Neuronal stem cell (in vitro differentiated cells): ENCODE measurements around the gene PTPRM.

Experiments
- DNase-seq: peaks from one replicate; pipeline ENCODE4 v3.0.0-alpha.2; 2013; ENCODE audit warnings: low spot score
- H2AFZ ChIP-seq: one replicate; pipeline ENCODE4 v1.6.1; 2013; ENCODE audit warnings: mild to moderate bottlenecking, low read length, inconsistent platforms
- H2AK5ac ChIP-seq: 2 replicates; pipeline ENCODE4 v1.6.1; 2013; ENCODE audit warnings: low read depth, mild to moderate bottlenecking, inconsistent platforms, low read length, moderate library complexity, mixed read lengths
- H2BK120ac ChIP-seq: 2 replicates; pipeline ENCODE4 v1.6.1; 2013; ENCODE audit warnings: low read depth, mild to moderate bottlenecking, inconsistent platforms, low read length, moderate library complexity, mixed read lengths
- H2BK12ac ChIP-seq: one replicate; pipeline ENCODE4 v1.6.1; 2013; ENCODE audit warnings: low read length, inconsistent platforms
- H2BK15ac ChIP-seq: 2 replicates; pipeline ENCODE4 v1.6.1; 2013; ENCODE audit warnings: mild to moderate bottlenecking, low read length, inconsistent platforms, mixed read lengths
- H2BK5ac ChIP-seq: one replicate; pipeline ENCODE4 v1.6.1; 2013; ENCODE audit warnings: inconsistent platforms, mild to moderate bottlenecking, low read length, moderate library complexity
- H3K14ac ChIP-seq: one replicate; pipeline ENCODE4 v1.6.1; 2013; ENCODE audit warnings: low read length, inconsistent platforms
- H3K18ac ChIP-seq: 2 replicates; pipeline ENCODE4 v1.6.1; 2013; ENCODE audit warnings: low read length, inconsistent platforms
- H3K23ac ChIP-seq: 2 replicates; pipeline ENCODE4 v1.6.1; 2013; ENCODE audit warnings: low read depth, mild to moderate bottlenecking, mixed read lengths, low read length, inconsistent platforms; ENCODE audit not compliant: poor library complexity
- H3K27ac ChIP-seq: replicated peaks from 3 replicates; pipeline ENCODE4 v1.5.1; 2013; ENCODE audit warnings: low read length, inconsistent platforms
- H3K27me3 ChIP-seq, 3 experiments: 2 replicates each; pipeline ENCODE4 v1.6.1; 2013; ENCODE audit warnings: low read length in 3 of 3, mild to moderate bottlenecking in 2 of 3, inconsistent platforms in 1 of 3, low read depth in 1 of 3, mixed read lengths in 1 of 3, moderate library complexity in 1 of 3; ENCODE audit not compliant: control insufficient read depth in 3 of 3, insufficient read depth in 3 of 3
- H3K36me3 ChIP-seq, 2 donors: replicated peaks in 1 of 2; 2 replicates each; pipeline ENCODE4 v1.6.1; 2013; ENCODE audit warnings: low read length in 2 of 2; ENCODE audit not compliant: control insufficient read depth in 2 of 2, insufficient read depth in 2 of 2
- H3K4ac ChIP-seq: 2 replicates; pipeline ENCODE4 v1.6.1; 2013; ENCODE audit warnings: inconsistent platforms, mild to moderate bottlenecking, low read length, moderate library complexity
- H3K4me1 ChIP-seq, 2 donors: 1 replicate in 1 of 2; 2 replicates in 1 of 2; pipeline ENCODE4 v1.6.1; 2013; ENCODE audit warnings: low read length in 2 of 2, low read depth in 1 of 2; ENCODE audit not compliant: control insufficient read depth in 2 of 2, insufficient read depth in 1 of 2
- H3K4me2 ChIP-seq: one replicate; pipeline ENCODE4 v1.6.1; 2013; ENCODE audit warnings: mild to moderate bottlenecking, low read length, inconsistent platforms; ENCODE audit not compliant: insufficient read depth, poor library complexity, severe bottlenecking
- H3K4me3 ChIP-seq, 2 donors: 2 replicates each; pipeline ENCODE4 v1.5.1; 2013; ENCODE audit warnings: low read length in 2 of 2, mild to moderate bottlenecking in 2 of 2, inconsistent platforms in 1 of 2, moderate library complexity in 1 of 2
- H3K79me1 ChIP-seq: one replicate; pipeline ENCODE4 v1.6.1; 2013; ENCODE audit warnings: low read depth, mild to moderate bottlenecking, inconsistent platforms, low read length, moderate library complexity
- H3K9ac ChIP-seq: one replicate; pipeline ENCODE4 v1.6.1; 2013; ENCODE audit warnings: mild to moderate bottlenecking, low read depth, low read length, inconsistent platforms; ENCODE audit not compliant: poor library complexity
- H3K9me3 ChIP-seq, 2 donors: replicated peaks in 1 of 2; 2 replicates each; pipeline versions ENCODE3 to v1.6.1; 2013; ENCODE audit warnings: low read length in 2 of 2, mild to moderate bottlenecking in 2 of 2, inconsistent platforms in 1 of 2, low read depth in 1 of 2, mixed read lengths in 1 of 2, moderate library complexity in 1 of 2; ENCODE audit not compliant: control insufficient read depth in 2 of 2, insufficient read depth in 1 of 2
- H4K8ac ChIP-seq: one replicate; pipeline ENCODE4 v1.6.1; 2013; ENCODE audit warnings: low read depth, mild to moderate bottlenecking, inconsistent platforms, low read length, moderate library complexity
- H4K91ac ChIP-seq: one replicate; pipeline ENCODE4 v1.6.1; 2013; ENCODE audit warnings: low read length, low read depth, mild to moderate bottlenecking, inconsistent platforms; ENCODE audit not compliant: poor library complexity
- WGBS, 2 donors: extraction: QIAGEN DNeasy Blood & Tissue Kit; methylation state at CpG; one replicate each; pipeline ENCODE4 v1.1.7; 2013; ENCODE audit warnings: missing lambda C conversion rate in 2 of 2, mixed read lengths in 1 of 2; ENCODE audit not compliant: insufficient read length in 2 of 2, insufficient replicate concordance in 1 of 2; ENCODE audit errors: extremely low coverage in 2 of 2; 5-methylcytosine and 5-hydroxymethylcytosine counted together

The PTPRM gene

DNA sequence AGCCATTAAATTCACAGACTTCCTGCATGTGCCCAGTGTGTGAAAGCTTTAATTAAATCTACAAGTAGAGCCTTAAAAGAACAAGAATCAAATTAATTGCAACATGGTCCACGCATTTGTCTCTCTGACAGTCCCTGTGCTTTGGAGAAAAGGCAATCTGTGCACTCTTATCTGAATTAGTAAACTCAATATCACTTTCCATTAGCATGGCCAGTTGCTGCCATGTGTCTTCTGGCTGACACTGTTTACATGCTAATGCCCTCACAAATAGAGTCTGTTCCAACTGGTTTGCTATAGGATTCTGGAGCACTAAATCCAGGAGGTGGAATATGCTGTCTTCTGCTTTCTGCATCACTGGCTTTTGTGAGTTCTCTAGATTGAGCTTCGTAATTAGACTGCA, 607.7 kb downstream of the PTPRM start:
- Histone ChIP-seq H2AK5ac (no peak overlapping the region), H3K14ac (no peak overlapping the region), H3K27ac (no peak overlapping the region), H3K4me2 (no peak overlapping the region), H2BK120ac (no peak overlapping the region), H2BK15ac (no peak overlapping the region), H3K4ac (no peak overlapping the region), H3K36me3 (no peaks in the 10 kb centered on the region), H3K9me3 (peaks cover 0 to 4% of the 10 kb centered on the region in 2 donors), H3K18ac (no peak overlapping the region), H4K91ac (no peak overlapping the region), H4K8ac (no peak overlapping the region), H3K9ac (no peak overlapping the region), H3K27me3 (no peaks in the 10 kb centered on the region), H2AFZ (no peak overlapping the region), H2BK12ac (no peak overlapping the region), H3K4me1 (peaks cover 5 to 19% of the 10 kb centered on the region in 2 donors), H3K79me1 (no peaks in the 10 kb centered on the region), H3K4me3 (no peak overlapping the region), H2BK5ac (no peak overlapping the region), H3K23ac (no peak overlapping the region)
- no CpG with 5 or more reads among the region's 2 CpGs for WGBS, 2 donors
- DNase-seq, result no peak

GRCh38 chr18:8175501-8176061, 608.5 kb downstream of the PTPRM start:
- WGBS, 2 donors, result no CpG with 5 or more reads among the region's 7 CpGs

DNA sequence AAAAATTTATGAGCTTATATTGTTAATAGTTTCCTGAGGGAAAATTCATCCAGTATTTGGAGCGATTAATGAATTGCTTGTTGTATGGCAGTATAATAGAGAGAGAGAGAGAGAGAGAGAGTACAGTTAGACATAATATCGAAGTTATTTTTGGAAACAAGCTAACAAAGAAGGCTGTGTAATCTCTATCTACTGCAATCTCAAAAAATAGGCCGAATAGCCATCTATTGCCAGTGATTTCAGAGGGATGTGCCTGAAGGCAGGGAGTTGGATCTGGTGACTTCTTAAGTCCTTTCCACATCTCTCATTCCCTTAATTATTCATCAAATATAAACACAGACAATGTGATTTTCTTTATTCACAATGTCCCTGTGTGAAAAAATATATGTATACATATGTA, 609.0 kb downstream of the PTPRM start:
- Histone ChIP-seq H3K4me2 (no peak overlapping the region), H3K79me1 (no peaks in the 10 kb centered on the region), H2BK15ac (no peak overlapping the region), H3K27me3 (no peaks in the 10 kb centered on the region), H3K27ac (no peak overlapping the region), H3K4me3 (no peak overlapping the region), H3K14ac (no peak overlapping the region), H3K4me1 (peaks cover 5 to 19% of the 10 kb centered on the region in 2 donors), H2AFZ (no peak overlapping the region), H2AK5ac (no peak overlapping the region), H3K36me3 (no peaks in the 10 kb centered on the region), H2BK120ac (no peak overlapping the region), H4K91ac (no peak overlapping the region), H3K4ac (no peak overlapping the region), H2BK12ac (no peak overlapping the region), H3K9ac (no peak overlapping the region), H2BK5ac (no peak overlapping the region), H3K9me3 (peaks cover 0 to 4% of the 10 kb centered on the region in 2 donors), H4K8ac (no peak overlapping the region), H3K18ac (no peak overlapping the region), H3K23ac (no peak overlapping the region)
- DNase-seq, result no peak
- WGBS, 2 donors, result no CpG with 5 or more reads among the region's 3 CpGs

More at GRCh38 chr18:8175501-8176061, 608.5 kb downstream of the PTPRM start:
- no peak overlapping the region for H3K9ac ChIP-seq
- H2BK15ac ChIP-seq, result no peak overlapping the region
- DNase-seq, result no peak
- H3K14ac ChIP-seq, result no peak overlapping the region
- H3K27me3 ChIP-seq, result no peaks in the 10 kb centered on the region
- H2BK120ac ChIP-seq, result no peak overlapping the region
- no peak overlapping the region for H2BK12ac ChIP-seq
- no peak overlapping the region for H2AFZ ChIP-seq
- no peak overlapping the region for H3K4me3 ChIP-seq
- H3K23ac ChIP-seq, result no peak overlapping the region
- no peaks in the 10 kb centered on the region for H3K36me3 ChIP-seq
- no peak overlapping the region for H4K8ac ChIP-seq
- H3K79me1 ChIP-seq, result no peaks in the 10 kb centered on the region
- no peak overlapping the region for H2AK5ac ChIP-seq
- H3K4me1 ChIP-seq, result peaks cover 5 to 19% of the 10 kb centered on the region in 2 donors
- H3K27ac ChIP-seq, result no peak overlapping the region
- H2BK5ac ChIP-seq, result no peak overlapping the region
- no peak overlapping the region for H3K4me2 ChIP-seq
- no peak overlapping the region for H3K4ac ChIP-seq
- H3K18ac ChIP-seq, result no peak overlapping the region
- H4K91ac ChIP-seq, result no peak overlapping the region
- H3K9me3 ChIP-seq, result peaks cover 0 to 4% of the 10 kb centered on the region in 2 donors

GRCh38 chr18:8176554-8176953, 609.4 kb downstream of the PTPRM start:
- Histone ChIP-seq H2AK5ac (no peak overlapping the region), H2BK120ac (no peak overlapping the region), H3K36me3 (no peaks in the 10 kb centered on the region), H2BK5ac (no peak overlapping the region), H3K4me3 (no peak overlapping the region), H3K4me1 (peaks cover 5 to 19% of the 10 kb centered on the region in 2 donors), H3K27me3 (no peaks in the 10 kb centered on the region), H3K79me1 (no peaks in the 10 kb centered on the region), H3K18ac (no peak overlapping the region), H3K14ac (no peak overlapping the region), H3K9me3 (peaks cover 0 to 4% of the 10 kb centered on the region in 2 donors), H4K8ac (no peak overlapping the region), H3K27ac (no peak overlapping the region), H3K4ac (no peak overlapping the region), H4K91ac (no peak overlapping the region), H2BK12ac (no peak overlapping the region), H3K4me2 (no peak overlapping the region), H3K23ac (no peak overlapping the region), H2AFZ (no peak overlapping the region), H2BK15ac (no peak overlapping the region), H3K9ac (no peak overlapping the region)
- no peak for DNase-seq
- WGBS, 2 donors, result no CpG with 5 or more reads among the region's 4 CpGs
